HepG2 (cell line): Measurements from ENCODE around the gene ZNF865. TPM values are rescaled to one million over a fixed set of nuclear protein-coding genes. Genes with fewer than 3 reads are reported as not detected.

Experiments
- AGO1 ChIP-seq: fragments of 200-400 bp; formaldehyde crosslinking; IDR thresholded peaks from 2 replicates; pipeline ENCODE4 v1.6.1; 2017; ENCODE audit warnings: mild to moderate bottlenecking, low read depth, low read length, moderate library complexity; ENCODE audit not compliant: poor library complexity, severe bottlenecking
- FOXA3 ChIP-seq: IDR thresholded peaks from 2 replicates; pipeline ENCODE4 v1.6.1; 2016; ENCODE audit warnings: missing genetic modification reagents, missing compliant biosample characterization
- HDAC1 ChIP-seq: sonication (generic); formaldehyde crosslinking; IDR thresholded peaks from 2 replicates; pipeline ENCODE4 v1.5.1; 2020; ENCODE audit warnings: mild to moderate bottlenecking, missing genetic modification reagents
- HNF4A ChIP-seq: sonication (generic); formaldehyde crosslinking; IDR thresholded peaks from 2 replicates; pipeline ENCODE4 v1.4.0; 2020; ENCODE audit warnings: missing genetic modification reagents
- KAT7 ChIP-seq: IDR thresholded peaks from 2 replicates; pipeline ENCODE4 v1.6.1; 2018; ENCODE audit warnings: borderline replicate concordance, missing compliant biosample characterization
- MTF2 ChIP-seq: sonication (generic); formaldehyde crosslinking; IDR thresholded peaks from 2 replicates; pipeline ENCODE4 v1.5.0; 2020; ENCODE audit warnings: missing genetic modification reagents, borderline replicate concordance
- SAP130 ChIP-seq: IDR thresholded peaks from 2 replicates; pipeline ENCODE4 v1.6.1; 2016; ENCODE audit warnings: low read depth
- STAT5B ChIP-seq: sonication (generic); formaldehyde crosslinking; IDR thresholded peaks from 2 replicates; pipeline ENCODE4 v1.4.0; 2020; ENCODE audit warnings: missing genetic modification reagents
- TAF1 ChIP-seq: sonication (generic); formaldehyde crosslinking; IDR thresholded peaks from 2 replicates; pipeline ENCODE4 v1.4.0; 2020; ENCODE audit warnings: missing genetic modification reagents
- XRCC5 ChIP-seq: fragments of 200-400 bp; formaldehyde crosslinking; optimal IDR thresholded peaks from 2 replicates; pipeline ENCODE3; 2017; ENCODE audit warnings: mild to moderate bottlenecking, low read length
- ZFP36L1 ChIP-seq: sonication (generic); formaldehyde crosslinking; IDR thresholded peaks from 2 replicates; pipeline ENCODE4 v1.8.0; 2022; ENCODE audit warnings: mild to moderate bottlenecking, missing genetic modification reagents, moderate library complexity
- ZFX ChIP-seq: sonication (generic); formaldehyde crosslinking; IDR thresholded peaks from 2 replicates; pipeline ENCODE4 v1.4.0; 2020; ENCODE audit warnings: mild to moderate bottlenecking, low read depth, missing genetic modification reagents, moderate library complexity
- ZNF263 ChIP-seq: sonication (generic); formaldehyde crosslinking; IDR thresholded peaks from 2 replicates; pipeline ENCODE4 v1.4.0; 2020; ENCODE audit warnings: missing genetic modification reagents
- ZNF563 ChIP-seq: sonication (generic); formaldehyde crosslinking; IDR thresholded peaks from 2 replicates; pipeline ENCODE4 v1.8.0; 2022; ENCODE audit warnings: mild to moderate bottlenecking, moderate library complexity, missing genetic modification reagents
- ZNF607 ChIP-seq: sonication (generic); formaldehyde crosslinking; IDR thresholded peaks from 2 replicates; pipeline ENCODE4 v1.5.1; 2020; ENCODE audit warnings: missing genetic modification reagents, mild to moderate bottlenecking, borderline replicate concordance
- ZNF670 ChIP-seq: sonication (generic); formaldehyde crosslinking; IDR thresholded peaks from 2 replicates; pipeline ENCODE4 v1.8.0; 2022; ENCODE audit warnings: mild to moderate bottlenecking, missing genetic modification reagents, borderline replicate concordance
- ZNF7 ChIP-seq: IDR thresholded peaks from 2 replicates; pipeline ENCODE4 v1.6.1; 2016; ENCODE audit warnings: missing biosample characterization, missing genetic modification reagents
- ZNF713 ChIP-seq: sonication (generic); formaldehyde crosslinking; IDR thresholded peaks from 2 replicates; pipeline ENCODE4 v1.4.0; 2020; ENCODE audit warnings: mild to moderate bottlenecking, missing genetic modification reagents
- polyA plus RNA-seq, 8 experiments: library from polyadenylated mRNA; depleted of rRNA in 3 of 8; stranded (reverse) in 7 of 8; unstranded in 1 of 8; fragments of >200 nt; fragmentation: Illumina TruSeq in 4 of 8; extraction: Trizol in 4 of 8; gene quantifications; 2 replicates each; pipeline versions ENCODE4 v1.2.1 to v1.2.3, GENCODE V29; 2011 to 2016; ENCODE audit warnings: low read depth in 4 of 8, missing spikeins in 1 of 8, mixed read lengths in 1 of 8; ENCODE audit not compliant: insufficient read depth in 1 of 8
- total RNA-seq, 5 experiments: library from RNA; depleted of rRNA; stranded (reverse); fragments of >200 nt; fragmentation: Illumina TruSeq; extraction: Trizol; gene quantifications; 2 replicates each; pipeline ENCODE4 v1.2.3, GENCODE V29; 2016; ENCODE audit warnings: low read depth in 1 of 5
- TF ChIP-seq, protein P1 (sequence below): sonication (generic); formaldehyde crosslinking; IDR thresholded peaks from 2 replicates; pipeline ENCODE4 v1.4.0; 2020; ENCODE audit warnings: missing genetic modification reagents, low read depth, mild to moderate bottlenecking, borderline replicate concordance
- TF ChIP-seq, protein P2 (sequence below): sonication (generic); formaldehyde crosslinking; IDR thresholded peaks from 2 replicates; pipeline ENCODE4 v1.5.1; 2020; ENCODE audit warnings: mild to moderate bottlenecking, moderate library complexity, missing genetic modification reagents
- TF ChIP-seq, protein P3 (sequence below): IDR thresholded peaks from 2 replicates; pipeline ENCODE4 v1.6.1; 2016; ENCODE audit warnings: mild to moderate bottlenecking
- TF ChIP-seq, protein P4 (sequence below): sonication (generic); formaldehyde crosslinking; IDR thresholded peaks from 2 replicates; pipeline ENCODE4 v1.8.0; 2022; ENCODE audit warnings: mild to moderate bottlenecking, missing genetic modification reagents, moderate library complexity
- TF ChIP-seq, protein P5 (sequence below): IDR thresholded peaks from 2 replicates; pipeline ENCODE4 v1.6.1; 2018; ENCODE audit warnings: missing genetic modification reagents

Gene ZNF865
- total and polyA plus RNA-seq, 2 of the 13 experiments (the other 11 are each of a cell fraction or from before 2014, with no cell fraction given), result 0.93 to 1.0 TPM

DNA sequence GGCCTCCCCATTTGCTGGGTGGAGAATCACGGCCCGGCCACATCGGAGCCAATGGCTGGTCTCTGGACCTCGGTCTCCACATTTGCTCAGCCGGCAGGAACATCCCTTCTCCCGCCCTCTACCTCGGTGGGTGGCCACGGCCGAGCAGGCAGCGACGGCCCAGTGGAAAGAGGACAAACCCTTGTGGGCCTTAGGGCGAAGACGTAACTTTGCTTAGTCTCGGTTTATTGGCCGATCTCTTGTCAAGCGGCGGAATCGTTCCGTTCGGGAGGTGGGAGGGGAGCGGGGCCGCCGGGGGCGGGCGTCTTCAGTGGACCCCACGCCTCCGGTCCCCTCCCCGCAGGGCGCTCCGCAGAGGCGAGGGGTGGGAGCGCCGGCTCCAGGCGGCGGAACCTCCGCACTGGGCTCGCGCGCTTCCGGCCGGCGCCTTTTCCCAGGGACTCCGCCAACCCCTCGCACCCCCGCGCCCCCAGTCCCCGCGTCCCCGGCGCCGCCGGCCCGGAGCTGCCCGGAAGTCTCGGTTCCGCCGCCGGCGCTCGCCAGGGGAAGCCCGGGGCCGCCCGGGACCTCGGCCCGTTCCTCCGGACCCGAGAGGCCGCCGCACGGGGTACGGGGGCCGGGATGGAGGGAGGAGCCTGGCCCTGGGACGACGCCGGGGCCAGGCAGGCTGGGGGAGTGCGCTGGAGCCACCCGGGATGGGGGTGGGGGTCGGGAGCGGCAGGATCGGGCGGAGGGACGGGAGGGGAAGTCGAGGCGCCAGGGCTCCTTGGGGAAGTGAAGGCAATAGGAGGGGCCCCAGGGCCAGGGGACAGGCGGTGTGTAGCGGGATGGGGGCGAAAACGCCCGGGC, 35.4 kb downstream of the ZNF865 start, which contains the start of gene ZNF580 (continued):
- TF ChIP-seq, protein P1, sequence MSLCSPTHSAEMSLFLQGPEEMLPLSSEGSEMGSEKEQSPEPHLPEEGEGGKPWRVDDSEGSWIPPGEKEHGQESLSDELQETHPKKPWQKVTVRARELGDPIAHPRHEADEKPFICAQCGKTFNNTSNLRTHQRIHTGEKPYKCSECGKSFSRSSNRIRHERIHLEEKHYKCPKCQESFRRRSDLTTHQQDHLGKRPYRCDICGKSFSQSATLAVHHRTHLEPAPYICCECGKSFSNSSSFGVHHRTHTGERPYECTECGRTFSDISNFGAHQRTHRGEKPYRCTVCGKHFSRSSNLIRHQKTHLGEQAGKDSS (CRISPR knock-in tag), result peak; percentile 25; the same call in 1 of the 2 replicates
- TF ChIP-seq, protein P2, sequence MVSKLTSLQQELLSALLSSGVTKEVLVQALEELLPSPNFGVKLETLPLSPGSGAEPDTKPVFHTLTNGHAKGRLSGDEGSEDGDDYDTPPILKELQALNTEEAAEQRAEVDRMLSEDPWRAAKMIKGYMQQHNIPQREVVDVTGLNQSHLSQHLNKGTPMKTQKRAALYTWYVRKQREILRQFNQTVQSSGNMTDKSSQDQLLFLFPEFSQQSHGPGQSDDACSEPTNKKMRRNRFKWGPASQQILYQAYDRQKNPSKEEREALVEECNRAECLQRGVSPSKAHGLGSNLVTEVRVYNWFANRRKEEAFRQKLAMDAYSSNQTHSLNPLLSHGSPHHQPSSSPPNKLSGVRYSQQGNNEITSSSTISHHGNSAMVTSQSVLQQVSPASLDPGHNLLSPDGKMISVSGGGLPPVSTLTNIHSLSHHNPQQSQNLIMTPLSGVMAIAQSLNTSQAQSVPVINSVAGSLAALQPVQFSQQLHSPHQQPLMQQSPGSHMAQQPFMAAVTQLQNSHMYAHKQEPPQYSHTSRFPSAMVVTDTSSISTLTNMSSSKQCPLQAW, result peak; percentile 35; the same call in 1 of the 2 replicates
- TF ChIP-seq, protein P3, sequence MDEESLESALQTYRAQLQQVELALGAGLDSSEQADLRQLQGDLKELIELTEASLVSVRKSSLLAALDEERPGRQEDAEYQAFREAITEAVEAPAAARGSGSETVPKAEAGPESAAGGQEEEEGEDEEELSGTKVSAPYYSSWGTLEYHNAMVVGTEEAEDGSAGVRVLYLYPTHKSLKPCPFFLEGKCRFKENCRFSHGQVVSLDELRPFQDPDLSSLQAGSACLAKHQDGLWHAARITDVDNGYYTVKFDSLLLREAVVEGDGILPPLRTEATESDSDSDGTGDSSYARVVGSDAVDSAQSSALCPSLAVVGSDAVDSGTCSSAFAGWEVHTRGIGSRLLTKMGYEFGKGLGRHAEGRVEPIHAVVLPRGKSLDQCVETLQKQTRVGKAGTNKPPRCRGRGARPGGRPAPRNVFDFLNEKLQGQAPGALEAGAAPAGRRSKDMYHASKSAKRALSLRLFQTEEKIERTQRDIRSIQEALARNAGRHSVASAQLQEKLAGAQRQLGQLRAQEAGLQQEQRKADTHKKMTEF, result peak; percentile 45; the same call in 1 of the 2 replicates
- TF ChIP-seq ZFP36L1 (CRISPR knock-in tag) (no peak), ZNF670 (CRISPR knock-in tag) (peak; percentile 66; the same call in 1 of the 2 replicates), XRCC5 (peak; percentile 23), ZNF713 (CRISPR knock-in tag) (no peak), ZNF607 (CRISPR knock-in tag) (no peak), ZFX (CRISPR knock-in tag) (peak; percentile 78), MTF2 (CRISPR knock-in tag) (no peak), ZNF7 (CRISPR knock-in tag) (no peak; the same call in 1 of the 2 replicates), ZNF563 (CRISPR knock-in tag) (peak; percentile 66; the same call in 1 of the 2 replicates), FOXA3 (0 out of 2 replicates have a peak, but pooled peaks have one; percentile 7), STAT5B (CRISPR knock-in tag) (0 out of 2 replicates have a peak, but pooled peaks have one; percentile 10), AGO1 (peak; percentile 97), SAP130 (peak; percentile 47), HDAC1 (CRISPR knock-in tag) (peak; percentile 69), HNF4A (0 out of 2 replicates have a peak, but pooled peaks have one; percentile 9), TAF1 (CRISPR knock-in tag) (peak; percentile 16; the same call in 1 of the 2 replicates), ZNF263 (CRISPR knock-in tag) (0 out of 2 replicates have a peak, but pooled peaks have one; percentile 6), KAT7 (CRISPR knock-in tag) (peak; percentile 8; the same call in 1 of the 2 replicates)
- TF ChIP-seq, protein P4, sequence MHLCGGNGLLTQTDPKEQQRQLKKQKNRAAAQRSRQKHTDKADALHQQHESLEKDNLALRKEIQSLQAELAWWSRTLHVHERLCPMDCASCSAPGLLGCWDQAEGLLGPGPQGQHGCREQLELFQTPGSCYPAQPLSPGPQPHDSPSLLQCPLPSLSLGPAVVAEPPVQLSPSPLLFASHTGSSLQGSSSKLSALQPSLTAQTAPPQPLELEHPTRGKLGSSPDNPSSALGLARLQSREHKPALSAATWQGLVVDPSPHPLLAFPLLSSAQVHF, result 0 out of 2 replicates have a peak, but pooled peaks have one; percentile 16
- TF ChIP-seq, protein P5, sequence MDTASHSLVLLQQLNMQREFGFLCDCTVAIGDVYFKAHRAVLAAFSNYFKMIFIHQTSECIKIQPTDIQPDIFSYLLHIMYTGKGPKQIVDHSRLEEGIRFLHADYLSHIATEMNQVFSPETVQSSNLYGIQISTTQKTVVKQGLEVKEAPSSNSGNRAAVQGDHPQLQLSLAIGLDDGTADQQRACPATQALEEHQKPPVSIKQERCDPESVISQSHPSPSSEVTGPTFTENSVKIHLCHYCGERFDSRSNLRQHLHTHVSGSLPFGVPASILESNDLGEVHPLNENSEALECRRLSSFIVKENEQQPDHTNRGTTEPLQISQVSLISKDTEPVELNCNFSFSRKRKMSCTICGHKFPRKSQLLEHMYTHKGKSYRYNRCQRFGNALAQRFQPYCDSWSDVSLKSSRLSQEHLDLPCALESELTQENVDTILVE, result peak; percentile 85; the same call in 1 of the 2 replicates
